Measurements from ENCODE around the gene NUCKS1.

GRCh38 chr1:205677167-205677566 lies 72.8 kb downstream of the NUCKS1 start:
- TF ChIP-seq CTCF (IDR thresholded peaks at IDR 0.05; ENCODE audit: low read depth, low read length): no peak
- no peak for TF ChIP-seq POLR2A (IDR thresholded peaks at IDR 0.05; ENCODE audit: extremely low read depth, insufficient read length)
- TF ChIP-seq MAX (IDR thresholded peaks at IDR 0.05; ENCODE audit: low read depth, low read length): no peak

Measured in NB4 (cell line).